ENCODE measurements around the gene CANT1. TPM values are rescaled to one million over a fixed set of nuclear protein-coding genes. Genes with fewer than 3 reads are reported as not detected.

Gene CANT1
- total RNA-seq (10 to 100 TPM; 20.4 to 48.8 (median 34.3) TPM), polyA plus RNA-seq (10 to 100 TPM; 18.6 to 33.8 TPM)
- long read RNA-seq, donor 1, partial matches to known transcripts, result 3 of 20 reads
- long read RNA-seq, donor 1, other reads (novel, unspliced or antisense), result 12 of 20 reads
- long read RNA-seq, donor 2, partial matches to known transcripts, result 0 of 7 reads
- long read RNA-seq, donor 2, other reads (novel, unspliced or antisense), result 0 of 7 reads
- long read RNA-seq, donor 3, transcript CANT1-201 (4 exons, 3,534 nt), result minor isoform, 10 of 48 reads
- long read RNA-seq, donor 3, transcript CANT1-202 (5 exons, 3,252 nt), result major isoform, 17 of 48 reads
- long read RNA-seq, donor 3, partial matches to known transcripts, result 5 of 48 reads
- long read RNA-seq, donor 3, other reads (novel, unspliced or antisense), result 16 of 48 reads

- peaks cover 14% of the 10 kb centered on the region for H3K4me1 ChIP-seq (ENCODE audit: insufficient read depth)
- H3K4me3 ChIP-seq, result peak within 1 kb of the TSS; percentile 76
- no peaks in the 10 kb centered on the region for H3K36me3 ChIP-seq
- H3K9me3 ChIP-seq, result no peaks in the 10 kb centered on the region
- no peaks in the 10 kb centered on the region for H3K27me3 ChIP-seq
- peak within 1 kb of the TSS; percentile 13 to 62 for H3K27ac ChIP-seq
- intact Hi-C loops (cut with DNase I), result loop anchor here in 1 of 4 donors (10.0 kb wide), 1 partner anchor 385 kb away; no protein-coding TSS in a partner anchor
- TF ChIP-seq CTCF (IDR thresholded peaks at IDR 0.05) (no peak), EP300 (IDR thresholded peaks at IDR 0.05) (no peak), POLR2A (IDR thresholded peaks at IDR 0.05) (peak; percentile 69)
- DNase-seq, result peak; percentile 82 to 92 (median 88)
- WGBS, 3 donors, result 1 to 2% (median 1%) methylated on average over 62 to 73 of the region's 73 CpGs
These were observed at the start of gene CANT1 for GRCh38 chr17:79009397-79010303. Gene CANT1 (minus strand): TSS chr17:79009764. CDS start chr17:78997622, 12,142 bp downstream.

GRCh38 chr17:79057737-79058385, 48.3 kb upstream of the CANT1 start:
- WGBS, 3 donors, result 71 to 83% (median 77%) methylated on average over 10 of the region's 10 CpGs
- intact Hi-C loops (cut with DNase I), result no loop called here

GRCh38 chr17:79055197-79055596, 45.6 kb upstream of the CANT1 start:
- Histone ChIP-seq H3K27ac (no peak overlapping the region), H3K9me3 (no peaks in the 10 kb centered on the region), H3K4me3 (no peak overlapping the region), H3K36me3 (no peaks in the 10 kb centered on the region), H3K27me3 (no peaks in the 10 kb centered on the region), H3K4me1 (ENCODE audit: insufficient read depth) (no peaks in the 10 kb centered on the region)
- intact Hi-C loops (cut with DNase I), result loop anchor here in 1 of 4 donors (2.0 kb wide), 1 partner anchor 22 kb away; no protein-coding TSS in a partner anchor
- TF ChIP-seq CTCF (IDR thresholded peaks at IDR 0.05) (no peak), POLR2A (IDR thresholded peaks at IDR 0.05) (no peak), EP300 (IDR thresholded peaks at IDR 0.05) (no peak)
- 67 to 75% (median 75%) methylated on average over 5 of the region's 5 CpGs for WGBS, 3 donors
- DNase-seq, result no peak

More at GRCh38 chr17:79057737-79058385, 48.3 kb upstream of the CANT1 start:
- Histone ChIP-seq H3K36me3 (no peaks in the 10 kb centered on the region), H3K27ac (no peak overlapping the region), H3K9me3 (no peaks in the 10 kb centered on the region), H3K4me1 (ENCODE audit: insufficient read depth) (no peaks in the 10 kb centered on the region), H3K4me3 (no peak overlapping the region), H3K27me3 (no peaks in the 10 kb centered on the region)
- TF ChIP-seq CTCF (IDR thresholded peaks at IDR 0.05) (no peak), POLR2A (IDR thresholded peaks at IDR 0.05) (no peak), EP300 (IDR thresholded peaks at IDR 0.05) (no peak)
- no peak for DNase-seq

Measured in ovary (tissue), 10 donors.